ENCODE measurements around the gene COX17. TPM values are rescaled to one million over a fixed set of nuclear protein-coding genes. Genes with fewer than 3 reads are reported as not detected.
A peak's percentile ranks its signal among the peaks of the same experiment; 100 is the strongest.

The COX17 gene
- total RNA-seq, 1 experiment from 2014 or later, result 103 TPM

- no peak for DNase-seq (ENCODE audit: low read depth)
These were observed 31.4 kb downstream of the COX17 start for GRCh38 chr3:119645813-119646212.

- no peak for DNase-seq (ENCODE audit: low read depth)
These were observed 32.7 kb downstream of the COX17 start for GRCh38 chr3:119644481-119644880.

- peak; percentile 90 for DNase-seq (ENCODE audit: low read depth)
These were observed 33.7 kb downstream of the COX17 start for GRCh38 chr3:119643528-119643927.

DNA sequence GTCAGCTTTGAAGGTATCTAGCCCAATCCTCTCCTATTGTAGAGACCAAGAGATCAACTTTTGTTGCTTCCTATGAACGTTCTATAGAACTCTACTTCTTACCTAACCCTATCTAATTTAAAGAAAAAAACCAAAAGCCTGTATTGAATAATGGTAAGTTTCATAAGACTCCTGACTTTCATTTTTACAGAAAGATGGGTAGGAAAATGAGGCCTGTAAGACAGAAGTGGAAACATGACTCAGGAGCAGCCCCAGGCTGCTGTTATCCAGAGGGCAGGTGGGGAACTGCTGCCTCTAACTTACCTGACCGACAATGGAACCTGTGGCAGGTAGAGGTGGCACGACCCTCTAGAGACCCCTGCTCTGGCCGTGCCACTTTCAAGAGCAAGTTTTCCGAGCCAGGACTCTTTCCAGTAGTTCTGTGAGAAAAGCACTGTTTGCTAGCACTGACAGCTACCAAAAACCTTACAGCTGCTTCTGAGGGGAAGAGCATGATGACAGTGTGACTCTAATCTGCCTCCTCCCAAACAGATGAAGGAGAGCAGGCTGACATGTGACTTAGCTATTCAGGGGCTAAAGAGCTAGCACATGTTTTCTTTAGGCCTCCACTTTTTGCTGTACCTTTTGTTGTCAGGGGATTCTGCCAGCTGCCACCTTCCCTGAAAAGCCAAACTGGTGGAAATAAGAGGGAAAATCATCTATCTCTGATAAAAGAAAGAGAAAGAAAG is 34.3 kb downstream of the COX17 start:
- peak; percentile 31 for DNase-seq (ENCODE audit: low read depth)

- DNase-seq (ENCODE audit: low read depth), result no peak
These were observed 35.8 kb downstream of the COX17 start for GRCh38 chr3:119641416-119641815.

GRCh38 chr3:119639494-119640350 is 37.5 kb downstream of the COX17 start:
- DNase-seq (ENCODE audit: low read depth), result peak; percentile 32

DNA sequence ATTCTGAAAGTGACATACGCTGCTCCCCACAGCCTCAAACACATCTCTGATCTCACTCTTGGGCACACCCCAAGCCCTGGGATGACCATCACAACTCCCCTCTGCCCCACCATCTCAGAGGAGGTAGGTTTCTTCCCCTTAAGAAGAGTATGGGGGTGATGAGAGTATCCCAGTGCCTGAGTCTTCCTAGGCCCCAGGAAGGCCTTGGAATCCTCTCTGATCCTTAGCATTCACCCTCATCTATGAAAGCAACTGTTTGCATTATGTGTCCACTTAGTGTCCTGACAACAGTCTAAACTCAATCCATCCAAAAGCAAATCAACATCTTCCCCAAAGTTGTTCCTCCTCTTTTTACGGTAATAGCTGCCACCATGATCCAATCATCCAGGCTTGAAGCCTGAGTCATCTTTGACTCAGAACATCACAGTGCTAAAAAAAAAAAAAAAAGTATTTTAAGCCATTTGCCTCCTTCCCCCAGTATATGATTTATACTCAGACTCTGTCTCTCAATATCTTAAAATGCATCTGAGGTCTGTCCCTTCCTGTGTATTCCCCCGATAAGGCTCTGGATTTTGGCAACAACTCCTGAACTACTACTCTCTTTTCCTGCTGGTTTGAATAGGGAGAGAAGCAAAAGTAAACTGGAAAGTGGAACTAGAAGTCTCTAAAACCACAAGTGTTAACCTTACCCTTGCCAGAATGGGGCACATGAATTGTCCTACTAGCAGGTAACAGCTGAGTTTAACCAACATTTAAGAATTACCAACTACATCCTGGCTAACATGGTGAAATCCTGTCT is 39.3 kb downstream of the COX17 start:
- peak; percentile 98 for DNase-seq (ENCODE audit: low read depth)

GRCh38 chr3:119636891-119637611 is 40.2 kb downstream of the COX17 start:
- no peak for DNase-seq (ENCODE audit: low read depth)

- peak; percentile 75 for DNase-seq (ENCODE audit: low read depth)
These were observed 41.0 kb downstream of the COX17 start for GRCh38 chr3:119636249-119636648.

- no peak for DNase-seq (ENCODE audit: low read depth)
These were observed 41.5 kb downstream of the COX17 start for GRCh38 chr3:119635719-119636118.

DNA sequence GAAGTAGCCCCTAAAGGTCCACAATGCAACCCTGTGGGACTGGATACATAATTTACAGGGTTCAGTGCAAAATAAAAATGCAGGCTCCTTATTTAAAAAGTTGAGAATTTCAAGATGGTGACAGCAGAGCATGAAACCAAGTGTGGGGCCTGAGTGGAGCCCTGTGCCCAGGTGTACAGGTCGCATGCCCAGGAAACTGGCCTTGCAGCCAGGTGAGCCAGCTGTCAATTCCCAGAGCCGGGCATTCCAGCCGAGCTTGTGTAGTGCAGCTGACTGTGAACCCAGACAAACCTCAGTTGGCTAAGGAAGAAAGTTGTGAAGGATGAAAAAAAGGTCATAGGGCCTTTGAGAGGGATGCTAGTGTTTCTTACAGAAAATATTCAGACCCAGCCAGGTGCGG is 44.4 kb downstream of the COX17 start:
- no peak for DNase-seq (ENCODE audit: low read depth)

- DNase-seq (ENCODE audit: low read depth), result no peak
These were observed 45.0 kb downstream of the COX17 start for GRCh38 chr3:119632216-119632615.

DNA sequence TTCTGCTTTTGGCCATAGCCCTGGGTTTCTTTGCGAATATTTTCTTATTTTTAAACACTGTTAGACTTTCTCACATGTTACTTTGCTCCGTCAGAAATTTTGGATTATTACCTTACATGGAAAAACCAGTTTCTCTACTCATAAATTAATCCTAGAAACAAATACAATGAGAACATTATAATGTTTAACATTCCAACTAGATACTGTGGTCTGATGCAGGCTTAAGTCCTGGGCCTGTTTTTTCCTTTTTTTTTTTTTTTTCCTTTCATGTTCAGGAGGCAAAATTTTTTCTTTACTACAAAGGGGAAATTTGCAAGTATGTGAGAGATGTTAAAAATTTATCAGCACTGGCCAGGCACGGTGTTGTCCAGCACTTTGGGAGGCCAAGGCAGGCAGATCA is 45.7 kb downstream of the COX17 start:
- no peak for DNase-seq (ENCODE audit: low read depth)

- no peak for DNase-seq (ENCODE audit: low read depth)
These were observed 46.3 kb downstream of the COX17 start for GRCh38 chr3:119630880-119631329.

DNA sequence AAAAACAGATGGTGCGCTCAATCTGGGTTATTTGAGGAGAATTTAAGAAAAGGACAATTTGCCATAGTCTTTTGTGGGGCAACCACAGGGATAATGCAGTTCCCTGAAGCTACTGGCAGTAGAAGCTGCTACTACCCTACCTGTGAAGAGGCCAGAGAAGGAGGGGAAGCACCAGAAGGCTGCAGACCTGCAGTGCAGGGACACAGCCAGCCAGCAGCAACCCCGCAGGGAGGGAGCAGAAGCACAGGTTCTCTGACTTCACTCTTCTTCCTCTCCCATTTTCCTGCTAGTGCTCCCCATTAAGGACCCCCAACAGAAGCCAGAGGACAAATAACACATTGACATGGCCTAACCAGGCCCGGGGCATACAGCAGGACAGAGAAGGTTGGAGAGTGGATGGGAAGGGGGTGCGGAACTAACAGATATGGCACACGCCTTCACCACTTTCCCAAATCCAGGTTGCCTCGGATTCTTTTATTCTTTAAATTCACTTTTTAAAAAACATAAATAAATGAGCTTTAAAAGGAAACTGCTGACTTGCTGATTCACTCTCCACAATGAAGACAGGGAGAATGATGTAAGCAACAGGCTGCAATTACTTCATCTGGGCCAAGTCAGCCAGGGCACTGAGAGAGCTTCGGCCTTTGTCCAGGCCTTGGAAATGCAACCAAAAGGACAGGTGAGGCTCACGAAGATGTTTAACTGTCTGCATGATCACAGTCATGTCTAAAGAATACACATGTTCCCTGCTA is 46.9 kb downstream of the COX17 start:
- DNase-seq (ENCODE audit: low read depth), result peak; percentile 52

DNA sequence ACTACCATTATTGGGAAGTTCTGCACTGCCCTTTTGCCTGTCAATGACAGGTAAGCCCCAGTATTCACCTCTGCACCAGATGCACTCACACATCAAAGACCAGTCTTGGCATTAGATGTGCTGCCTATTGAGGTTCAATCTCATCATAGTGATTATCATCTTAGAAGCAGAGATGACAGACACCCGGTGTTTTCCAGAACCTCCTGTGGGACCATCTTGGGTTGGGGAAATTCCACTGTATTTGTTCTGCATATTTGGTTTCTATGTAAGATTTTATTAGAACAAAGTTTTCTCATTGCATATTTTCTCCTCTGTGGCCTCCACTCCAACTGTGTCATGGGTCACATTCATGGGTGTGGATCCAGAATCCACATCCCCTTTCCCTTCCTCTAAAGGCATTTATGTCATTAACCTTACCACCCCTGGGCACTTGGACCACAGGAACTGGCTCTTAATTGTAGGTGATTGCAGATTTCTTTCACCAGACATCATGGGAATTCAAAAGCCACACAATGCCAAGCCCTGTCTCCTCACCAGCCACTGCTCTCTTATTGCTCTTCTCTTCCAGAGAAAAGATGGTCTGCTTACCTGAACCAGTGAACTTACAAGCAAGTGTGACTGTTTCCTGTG is 48.3 kb downstream of the COX17 start:
- peak; percentile 53 for DNase-seq (ENCODE audit: low read depth)

DNA sequence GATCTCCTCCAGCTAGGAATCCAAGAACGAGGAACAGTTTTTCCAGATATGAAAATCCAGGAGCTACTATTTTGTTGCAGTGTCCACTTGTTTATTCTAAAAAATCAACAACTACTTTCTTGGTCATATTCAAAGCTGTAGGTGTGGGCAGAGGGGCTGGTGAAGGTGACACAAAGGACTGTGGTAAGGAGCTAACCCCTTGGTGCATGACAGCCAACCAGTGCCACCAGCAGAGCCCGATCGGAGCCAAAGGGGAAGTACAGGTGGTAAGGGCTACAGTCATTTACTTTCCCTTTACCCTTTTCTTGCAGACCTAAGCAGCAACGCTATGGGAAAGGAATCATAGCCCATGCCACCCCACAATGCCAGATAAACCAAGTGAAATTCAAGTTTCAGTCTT is 48.8 kb downstream of the COX17 start:
- DNase-seq (ENCODE audit: low read depth), result no peak

- DNase-seq (ENCODE audit: low read depth), result no peak
These were observed 49.7 kb downstream of the COX17 start for GRCh38 chr3:119627461-119627860.

DNA sequence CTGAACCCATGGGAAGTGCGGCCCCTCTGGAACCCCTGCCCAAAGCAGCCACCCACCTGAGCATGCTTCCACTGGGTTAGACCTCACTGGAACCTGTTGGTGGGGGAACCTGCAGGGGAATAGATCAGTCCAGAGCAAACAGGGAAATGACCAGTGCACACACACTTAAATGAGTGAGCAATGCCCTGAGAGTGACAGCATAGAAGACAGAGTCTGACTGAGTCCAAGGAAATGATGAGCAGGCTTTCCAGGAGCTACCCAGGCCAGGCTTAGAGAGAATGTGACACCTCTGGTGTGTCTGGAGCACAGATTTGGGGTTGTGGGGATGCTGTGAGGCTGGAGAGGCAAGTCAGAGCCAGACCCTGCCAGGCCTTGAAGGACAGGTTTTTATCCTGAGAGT is 51.0 kb downstream of the COX17 start:
- no peak for DNase-seq (ENCODE audit: low read depth)

DNA sequence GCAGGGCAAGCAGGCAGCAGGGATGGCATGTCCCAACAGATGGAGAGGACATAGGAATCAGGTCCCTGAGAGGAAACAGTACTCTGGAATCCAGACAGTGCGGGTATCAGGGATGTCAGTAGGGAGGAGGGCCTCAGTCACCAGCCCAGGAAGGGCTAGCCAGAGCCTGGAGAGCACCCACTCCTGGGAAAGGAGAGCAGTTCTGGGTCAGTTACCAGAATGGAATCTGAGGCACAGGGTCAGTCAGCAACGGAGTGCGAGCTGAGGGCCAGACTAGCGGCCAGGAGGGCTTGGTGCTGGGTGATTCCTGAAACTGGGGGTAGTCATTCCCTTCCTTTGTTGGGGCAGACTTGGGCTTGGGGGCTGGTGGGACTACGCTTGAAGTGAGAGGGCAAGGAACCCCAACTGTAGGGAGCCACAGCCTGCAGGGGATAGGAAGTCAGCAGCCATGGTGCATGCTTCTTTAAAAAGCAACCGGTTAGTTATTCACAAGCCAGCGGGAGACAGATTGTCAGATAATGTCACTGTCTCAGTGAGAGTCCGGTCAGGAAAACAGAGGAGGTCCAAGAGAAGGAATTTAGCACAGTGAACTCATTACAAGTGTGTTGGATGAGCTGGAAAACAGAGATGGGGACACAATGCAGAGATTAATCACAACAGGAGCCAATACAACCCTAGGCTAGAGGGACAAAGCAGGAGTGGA is 51.6 kb downstream of the COX17 start:
- DNase-seq (ENCODE audit: low read depth), result no peak

Measured in M059J (cell line).